ENCODE measurements around the gene BFSP1.

GRCh38 chr20:17466641-17467040, 64.5 kb downstream of the BFSP1 start:
- TF ChIP-seq, protein P1, sequence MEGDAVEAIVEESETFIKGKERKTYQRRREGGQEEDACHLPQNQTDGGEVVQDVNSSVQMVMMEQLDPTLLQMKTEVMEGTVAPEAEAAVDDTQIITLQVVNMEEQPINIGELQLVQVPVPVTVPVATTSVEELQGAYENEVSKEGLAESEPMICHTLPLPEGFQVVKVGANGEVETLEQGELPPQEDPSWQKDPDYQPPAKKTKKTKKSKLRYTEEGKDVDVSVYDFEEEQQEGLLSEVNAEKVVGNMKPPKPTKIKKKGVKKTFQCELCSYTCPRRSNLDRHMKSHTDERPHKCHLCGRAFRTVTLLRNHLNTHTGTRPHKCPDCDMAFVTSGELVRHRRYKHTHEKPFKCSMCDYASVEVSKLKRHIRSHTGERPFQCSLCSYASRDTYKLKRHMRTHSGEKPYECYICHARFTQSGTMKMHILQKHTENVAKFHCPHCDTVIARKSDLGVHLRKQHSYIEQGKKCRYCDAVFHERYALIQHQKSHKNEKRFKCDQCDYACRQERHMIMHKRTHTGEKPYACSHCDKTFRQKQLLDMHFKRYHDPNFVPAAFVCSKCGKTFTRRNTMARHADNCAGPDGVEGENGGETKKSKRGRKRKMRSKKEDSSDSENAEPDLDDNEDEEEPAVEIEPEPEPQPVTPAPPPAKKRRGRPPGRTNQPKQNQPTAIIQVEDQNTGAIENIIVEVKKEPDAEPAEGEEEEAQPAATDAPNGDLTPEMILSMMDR (IDR thresholded peaks at IDR 0.05) = no peak
- no peak for TF ChIP-seq POLR2A (IDR thresholded peaks at IDR 0.05)
- no peak for TF ChIP-seq EP300 (IDR thresholded peaks at IDR 0.05)
